WTC11 (cell line): ENCODE results near the gene MBD6. TPM values are rescaled to one million over a fixed set of nuclear protein-coding genes. Genes with fewer than 3 reads are reported as not detected.

Source experiments
- ATAC-seq: fragments of 200-7000 bp; cut with Tn5 transposase; 2 replicates; pipeline ENCODE4 v1.10.0; 2021; ENCODE audit warnings: mild to moderate bottlenecking, moderate library complexity
- CTCF ChIA-PET: fragments of 300-600 bp; sonication (Branson Sonifier 250); formaldehyde crosslinking; loops from one replicate; lab custom pipeline; 2021; ENCODE audit warnings: antibody characterized with exemption; lab: Charles Lee
- POLR2A ChIA-PET: fragments of 350-600 bp; sonication (Branson Sonifier 250); formaldehyde crosslinking; loops from one replicate; lab custom pipeline; 2021; ENCODE audit warnings: antibody characterized with exemption; lab: Charles Lee
- DNase-seq: peaks from one replicate; pipeline ENCODE4 v3.0.0; 2021; ENCODE audit warnings: low spot score
- H3K27ac Mint-ChIP-seq: 2 replicates; pipeline ENCODE4 v1.8.0; 2021; ENCODE audit warnings: mixed read lengths
- H3K27me3 Mint-ChIP-seq: 2 replicates; pipeline ENCODE4 v1.8.0; 2021; ENCODE audit warnings: low read depth, mild to moderate bottlenecking, moderate library complexity, mixed read lengths
- H3K36me3 Mint-ChIP-seq: 2 replicates; pipeline ENCODE4 v1.8.0; 2021; ENCODE audit warnings: mixed read lengths
- H3K4me1 Mint-ChIP-seq: 2 replicates; pipeline ENCODE4 v1.8.0; 2022; ENCODE audit warnings: mixed read lengths
- H3K4me3 Mint-ChIP-seq: 2 replicates; pipeline ENCODE4 v1.8.0; 2021; ENCODE audit warnings: mild to moderate bottlenecking, moderate library complexity, mixed read lengths
- H3K9me3 Mint-ChIP-seq: 2 replicates; pipeline ENCODE4 v1.8.0; 2021; ENCODE audit warnings: mixed read lengths
- CBFB ChIP-seq: sonication (generic); formaldehyde crosslinking; IDR thresholded peaks from 2 replicates; pipeline ENCODE4 v1.8.1; 2022; ENCODE audit warnings: mild to moderate bottlenecking, low read depth, missing genetic modification reagents
- ERG ChIP-seq: fragments of 250-450 bp; sonication (Bioruptor Pico); IDR thresholded peaks from 2 replicates; pipeline ENCODE4 v1.8.0; 2021; ENCODE audit warnings: mild to moderate bottlenecking
- ESRRA ChIP-seq: sonication (generic); formaldehyde crosslinking; IDR thresholded peaks from 2 replicates; pipeline ENCODE4 v1.8.1; 2022; ENCODE audit warnings: mild to moderate bottlenecking, missing genetic modification reagents, borderline replicate concordance
- FOXJ3 ChIP-seq: sonication (generic); formaldehyde crosslinking; IDR thresholded peaks from 2 replicates; pipeline ENCODE4 v1.9.0; 2021; ENCODE audit warnings: missing genetic modification reagents, mild to moderate bottlenecking, borderline replicate concordance
- FOXK1 ChIP-seq: sonication (generic); formaldehyde crosslinking; IDR thresholded peaks from 2 replicates; pipeline ENCODE4 v1.8.0; 2022; ENCODE audit warnings: mild to moderate bottlenecking, moderate library complexity, missing genetic modification reagents
- FOXP1 ChIP-seq: sonication (generic); formaldehyde crosslinking; IDR thresholded peaks from 2 replicates; pipeline ENCODE4 v1.8.0; 2022; ENCODE audit warnings: missing genetic modification reagents, mild to moderate bottlenecking, moderate library complexity, borderline replicate concordance
- GRHL2 ChIP-seq: fragments of 250-450 bp; sonication (Bioruptor Pico); IDR thresholded peaks from 2 replicates; pipeline ENCODE4 v1.8.0; 2022; ENCODE audit warnings: mild to moderate bottlenecking, moderate library complexity; ENCODE audit not compliant: insufficient replicate concordance, severe bottlenecking
- MLX ChIP-seq: sonication (generic); formaldehyde crosslinking; IDR thresholded peaks from 2 replicates; pipeline ENCODE4 v1.8.1; 2023; ENCODE audit warnings: mild to moderate bottlenecking, missing genetic modification reagents, moderate library complexity
- MXD4 ChIP-seq: fragments of 250-450 bp; sonication (Bioruptor Pico); IDR thresholded peaks from 2 replicates; pipeline ENCODE4 v1.8.0; 2021; ENCODE audit warnings: mild to moderate bottlenecking, moderate library complexity, borderline replicate concordance
- NFATC4 ChIP-seq: fragments of 250-450 bp; sonication (Bioruptor Pico); IDR thresholded peaks from 2 replicates; pipeline ENCODE4 v1.9.0; 2021; ENCODE audit warnings: mild to moderate bottlenecking
- NFE2L1 ChIP-seq: sonication (generic); formaldehyde crosslinking; IDR thresholded peaks from 2 replicates; pipeline ENCODE4 v1.8.1; 2023; ENCODE audit warnings: missing genetic modification reagents
- NR3C1 ChIP-seq: sonication (generic); formaldehyde crosslinking; conservative IDR thresholded peaks from 2 replicates; pipeline ENCODE4 v1.8.1; 2023; ENCODE audit warnings: low read depth, mild to moderate bottlenecking, missing genetic modification reagents
- RORB ChIP-seq: fragments of 250-450 bp; sonication (Bioruptor Pico); IDR thresholded peaks from 2 replicates; pipeline ENCODE4 v1.9.0; 2021; ENCODE audit warnings: mild to moderate bottlenecking
- SMAD3 ChIP-seq: sonication (generic); formaldehyde crosslinking; IDR thresholded peaks from 2 replicates; pipeline ENCODE4 v1.8.0; 2022; ENCODE audit warnings: missing genetic modification reagents, mild to moderate bottlenecking, borderline replicate concordance
- TP53 ChIP-seq: sonication (generic); formaldehyde crosslinking; IDR thresholded peaks from 2 replicates; pipeline ENCODE4 v1.8.1; 2023; ENCODE audit warnings: mild to moderate bottlenecking, missing genetic modification reagents
- ZNF219 ChIP-seq: sonication (generic); formaldehyde crosslinking; IDR thresholded peaks from 2 replicates; pipeline ENCODE4 v1.8.0; 2023; ENCODE audit warnings: missing genetic modification reagents, mild to moderate bottlenecking, borderline replicate concordance
- ZNF396 ChIP-seq: fragments of 250-450 bp; sonication (Bioruptor Pico); IDR thresholded peaks from 2 replicates; pipeline ENCODE4 v1.8.0; 2021; ENCODE audit warnings: mild to moderate bottlenecking, moderate library complexity, borderline replicate concordance
- ZNF416 ChIP-seq: fragments of 250-450 bp; sonication (Bioruptor Pico); IDR thresholded peaks from 2 replicates; pipeline ENCODE4 v1.9.0; 2021; ENCODE audit warnings: mild to moderate bottlenecking, inconsistent platforms
- total RNA-seq: library from RNA; stranded (reverse); gene quantifications from 3 replicates; pipeline ENCODE4 v1.2.3, GENCODE V29; 2021
- TF ChIP-seq, protein P1 (sequence below): sonication (generic); formaldehyde crosslinking; IDR thresholded peaks from 2 replicates; pipeline ENCODE4 v1.8.1; 2023; ENCODE audit warnings: mild to moderate bottlenecking, missing genetic modification reagents
- TF ChIP-seq, protein P2 (sequence below): sonication (generic); formaldehyde crosslinking; IDR thresholded peaks from 2 replicates; pipeline ENCODE4 v1.8.1; 2022; ENCODE audit warnings: low read depth, mild to moderate bottlenecking, moderate library complexity, missing genetic modification reagents, borderline replicate concordance
- TF ChIP-seq, protein P3 (sequence below): sonication (generic); formaldehyde crosslinking; IDR thresholded peaks from 2 replicates; pipeline ENCODE4 v1.8.0; 2022; ENCODE audit warnings: mild to moderate bottlenecking, missing genetic modification reagents
- TF ChIP-seq, protein P4 (sequence below): fragments of 250-450 bp; sonication (Bioruptor Pico); IDR thresholded peaks from 2 replicates; pipeline ENCODE4 v1.9.0; 2021; ENCODE audit warnings: mild to moderate bottlenecking, borderline replicate concordance

The MBD6 gene
- total RNA-seq, 1 experiment from 2014 or later = 46.3 TPM

DNA sequence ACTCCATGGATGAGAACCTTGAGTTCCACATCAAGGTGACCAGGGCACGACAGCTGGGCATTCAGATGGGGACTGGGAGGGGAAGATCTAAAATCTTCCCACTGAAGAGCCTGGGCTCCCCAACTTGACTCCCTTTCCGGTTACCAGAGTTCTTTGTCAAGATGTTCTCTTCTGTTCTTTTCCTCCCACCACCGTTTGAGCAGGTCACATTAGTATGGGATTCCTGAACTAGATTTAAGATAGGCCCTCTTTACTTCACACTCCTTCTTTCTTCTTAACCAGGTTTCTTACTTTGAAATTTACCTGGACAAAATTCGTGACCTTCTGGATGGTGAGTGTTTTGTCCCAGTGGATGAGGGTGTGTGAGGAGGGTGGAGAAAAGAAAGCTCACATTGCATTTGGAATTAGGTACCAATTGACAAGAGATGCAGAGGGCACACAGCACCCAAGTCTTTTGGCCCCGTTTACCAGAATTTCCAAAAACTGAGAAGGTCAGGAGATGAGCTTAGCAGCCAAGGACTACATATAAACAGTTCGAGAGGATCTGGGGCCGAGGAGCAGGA is 41.6 kb downstream of the MBD6 start:
- POLR2A ChIA-PET = no interaction called here
- CTCF ChIA-PET = no interaction called here
- ATAC-seq (no peak), DNase-seq (no peak)
- TF ChIP-seq MLX (CRISPR knock-in tag) = no peak
- TF ChIP-seq ZNF396 = no peak
- no peak for TF ChIP-seq ESRRA
- TF ChIP-seq, protein P1, sequence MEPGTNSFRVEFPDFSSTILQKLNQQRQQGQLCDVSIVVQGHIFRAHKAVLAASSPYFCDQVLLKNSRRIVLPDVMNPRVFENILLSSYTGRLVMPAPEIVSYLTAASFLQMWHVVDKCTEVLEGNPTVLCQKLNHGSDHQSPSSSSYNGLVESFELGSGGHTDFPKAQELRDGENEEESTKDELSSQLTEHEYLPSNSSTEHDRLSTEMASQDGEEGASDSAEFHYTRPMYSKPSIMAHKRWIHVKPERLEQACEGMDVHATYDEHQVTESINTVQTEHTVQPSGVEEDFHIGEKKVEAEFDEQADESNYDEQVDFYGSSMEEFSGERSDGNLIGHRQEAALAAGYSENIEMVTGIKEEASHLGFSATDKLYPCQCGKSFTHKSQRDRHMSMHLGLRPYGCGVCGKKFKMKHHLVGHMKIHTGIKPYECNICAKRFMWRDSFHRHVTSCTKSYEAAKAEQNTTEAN (CRISPR knock-in tag) = no peak
- TF ChIP-seq, protein P2, sequence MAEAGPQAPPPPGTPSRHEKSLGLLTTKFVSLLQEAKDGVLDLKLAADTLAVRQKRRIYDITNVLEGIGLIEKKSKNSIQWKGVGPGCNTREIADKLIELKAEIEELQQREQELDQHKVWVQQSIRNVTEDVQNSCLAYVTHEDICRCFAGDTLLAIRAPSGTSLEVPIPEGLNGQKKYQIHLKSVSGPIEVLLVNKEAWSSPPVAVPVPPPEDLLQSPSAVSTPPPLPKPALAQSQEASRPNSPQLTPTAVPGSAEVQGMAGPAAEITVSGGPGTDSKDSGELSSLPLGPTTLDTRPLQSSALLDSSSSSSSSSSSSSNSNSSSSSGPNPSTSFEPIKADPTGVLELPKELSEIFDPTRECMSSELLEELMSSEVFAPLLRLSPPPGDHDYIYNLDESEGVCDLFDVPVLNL = no peak
- TF ChIP-seq RORB = no peak
- no peak for TF ChIP-seq ERG (CRISPR knock-in tag)
- no peak for TF ChIP-seq FOXK1 (CRISPR knock-in tag)
- no peak for TF ChIP-seq ZNF219
- TF ChIP-seq NR3C1 = no peak
- TF ChIP-seq SMAD3 (CRISPR knock-in tag) = no peak
- no peak for TF ChIP-seq NFE2L1 (CRISPR knock-in tag)
- TF ChIP-seq FOXJ3 (CRISPR knock-in tag) = no peak
- TF ChIP-seq NFATC4 (CRISPR knock-in tag) = no peak
- TF ChIP-seq FOXP1 (CRISPR knock-in tag) = no peak
- no peak for TF ChIP-seq ZNF416
- TF ChIP-seq, protein P3, sequence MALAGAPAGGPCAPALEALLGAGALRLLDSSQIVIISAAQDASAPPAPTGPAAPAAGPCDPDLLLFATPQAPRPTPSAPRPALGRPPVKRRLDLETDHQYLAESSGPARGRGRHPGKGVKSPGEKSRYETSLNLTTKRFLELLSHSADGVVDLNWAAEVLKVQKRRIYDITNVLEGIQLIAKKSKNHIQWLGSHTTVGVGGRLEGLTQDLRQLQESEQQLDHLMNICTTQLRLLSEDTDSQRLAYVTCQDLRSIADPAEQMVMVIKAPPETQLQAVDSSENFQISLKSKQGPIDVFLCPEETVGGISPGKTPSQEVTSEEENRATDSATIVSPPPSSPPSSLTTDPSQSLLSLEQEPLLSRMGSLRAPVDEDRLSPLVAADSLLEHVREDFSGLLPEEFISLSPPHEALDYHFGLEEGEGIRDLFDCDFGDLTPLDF (CRISPR knock-in tag) = no peak
- TF ChIP-seq CBFB (CRISPR knock-in tag) = no peak
- TF ChIP-seq TP53 = no peak
- Mint-ChIP-seq H3K4me1 (no peaks in the 10 kb centered on the region), H3K27me3 (no peaks in the 10 kb centered on the region), H3K9me3 (no peaks in the 10 kb centered on the region), H3K36me3 (peaks cover 13% of the 10 kb centered on the region), H3K4me3 (no peak overlapping the region), H3K27ac (no peak overlapping the region)

GRCh38 chr12:57568838-57569237 is 46.2 kb downstream of the MBD6 start:
- no peak overlapping the region for H3K27ac Mint-ChIP-seq
- POLR2A ChIA-PET = no interaction called here
- CTCF ChIA-PET = no interaction called here

More at GRCh38 chr12:57568838-57569237, 46.2 kb downstream of the MBD6 start:
- no peak overlapping the region for H3K4me3 Mint-ChIP-seq
- no peaks in the 10 kb centered on the region for H3K27me3 Mint-ChIP-seq
- no peak for ATAC-seq
- H3K4me1 Mint-ChIP-seq = no peaks in the 10 kb centered on the region
- H3K9me3 Mint-ChIP-seq = no peaks in the 10 kb centered on the region
- peaks cover 36% of the 10 kb centered on the region for H3K36me3 Mint-ChIP-seq
- TF ChIP-seq ERG (CRISPR knock-in tag) (no peak), GRHL2 (no peak), MXD4 (CRISPR knock-in tag) (no peak)
- TF ChIP-seq, protein P1 (CRISPR knock-in tag) = no peak
- TF ChIP-seq, protein P4, sequence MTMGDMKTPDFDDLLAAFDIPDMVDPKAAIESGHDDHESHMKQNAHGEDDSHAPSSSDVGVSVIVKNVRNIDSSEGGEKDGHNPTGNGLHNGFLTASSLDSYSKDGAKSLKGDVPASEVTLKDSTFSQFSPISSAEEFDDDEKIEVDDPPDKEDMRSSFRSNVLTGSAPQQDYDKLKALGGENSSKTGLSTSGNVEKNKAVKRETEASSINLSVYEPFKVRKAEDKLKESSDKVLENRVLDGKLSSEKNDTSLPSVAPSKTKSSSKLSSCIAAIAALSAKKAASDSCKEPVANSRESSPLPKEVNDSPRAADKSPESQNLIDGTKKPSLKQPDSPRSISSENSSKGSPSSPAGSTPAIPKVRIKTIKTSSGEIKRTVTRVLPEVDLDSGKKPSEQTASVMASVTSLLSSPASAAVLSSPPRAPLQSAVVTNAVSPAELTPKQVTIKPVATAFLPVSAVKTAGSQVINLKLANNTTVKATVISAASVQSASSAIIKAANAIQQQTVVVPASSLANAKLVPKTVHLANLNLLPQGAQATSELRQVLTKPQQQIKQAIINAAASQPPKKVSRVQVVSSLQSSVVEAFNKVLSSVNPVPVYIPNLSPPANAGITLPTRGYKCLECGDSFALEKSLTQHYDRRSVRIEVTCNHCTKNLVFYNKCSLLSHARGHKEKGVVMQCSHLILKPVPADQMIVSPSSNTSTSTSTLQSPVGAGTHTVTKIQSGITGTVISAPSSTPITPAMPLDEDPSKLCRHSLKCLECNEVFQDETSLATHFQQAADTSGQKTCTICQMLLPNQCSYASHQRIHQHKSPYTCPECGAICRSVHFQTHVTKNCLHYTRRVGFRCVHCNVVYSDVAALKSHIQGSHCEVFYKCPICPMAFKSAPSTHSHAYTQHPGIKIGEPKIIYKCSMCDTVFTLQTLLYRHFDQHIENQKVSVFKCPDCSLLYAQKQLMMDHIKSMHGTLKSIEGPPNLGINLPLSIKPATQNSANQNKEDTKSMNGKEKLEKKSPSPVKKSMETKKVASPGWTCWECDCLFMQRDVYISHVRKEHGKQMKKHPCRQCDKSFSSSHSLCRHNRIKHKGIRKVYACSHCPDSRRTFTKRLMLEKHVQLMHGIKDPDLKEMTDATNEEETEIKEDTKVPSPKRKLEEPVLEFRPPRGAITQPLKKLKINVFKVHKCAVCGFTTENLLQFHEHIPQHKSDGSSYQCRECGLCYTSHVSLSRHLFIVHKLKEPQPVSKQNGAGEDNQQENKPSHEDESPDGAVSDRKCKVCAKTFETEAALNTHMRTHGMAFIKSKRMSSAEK (CRISPR knock-in tag) = no peak
- DNase-seq = no peak
